Limb (tissue), 2 donors: Measurements from ENCODE around the gene CHTF18.
"Not testable (repeated sequence)": the region's sequence is repeated elsewhere in the genome, so short reads cannot be mapped to it uniquely, and the experiment has no call there.

Experiments
- DNase-seq, 2 donors: peaks; one replicate each; pipeline ENCODE4 v3.0.0-alpha.2; 2016; ENCODE audit errors: extremely low spot score in 2 of 2

Gene CHTF18

DNA sequence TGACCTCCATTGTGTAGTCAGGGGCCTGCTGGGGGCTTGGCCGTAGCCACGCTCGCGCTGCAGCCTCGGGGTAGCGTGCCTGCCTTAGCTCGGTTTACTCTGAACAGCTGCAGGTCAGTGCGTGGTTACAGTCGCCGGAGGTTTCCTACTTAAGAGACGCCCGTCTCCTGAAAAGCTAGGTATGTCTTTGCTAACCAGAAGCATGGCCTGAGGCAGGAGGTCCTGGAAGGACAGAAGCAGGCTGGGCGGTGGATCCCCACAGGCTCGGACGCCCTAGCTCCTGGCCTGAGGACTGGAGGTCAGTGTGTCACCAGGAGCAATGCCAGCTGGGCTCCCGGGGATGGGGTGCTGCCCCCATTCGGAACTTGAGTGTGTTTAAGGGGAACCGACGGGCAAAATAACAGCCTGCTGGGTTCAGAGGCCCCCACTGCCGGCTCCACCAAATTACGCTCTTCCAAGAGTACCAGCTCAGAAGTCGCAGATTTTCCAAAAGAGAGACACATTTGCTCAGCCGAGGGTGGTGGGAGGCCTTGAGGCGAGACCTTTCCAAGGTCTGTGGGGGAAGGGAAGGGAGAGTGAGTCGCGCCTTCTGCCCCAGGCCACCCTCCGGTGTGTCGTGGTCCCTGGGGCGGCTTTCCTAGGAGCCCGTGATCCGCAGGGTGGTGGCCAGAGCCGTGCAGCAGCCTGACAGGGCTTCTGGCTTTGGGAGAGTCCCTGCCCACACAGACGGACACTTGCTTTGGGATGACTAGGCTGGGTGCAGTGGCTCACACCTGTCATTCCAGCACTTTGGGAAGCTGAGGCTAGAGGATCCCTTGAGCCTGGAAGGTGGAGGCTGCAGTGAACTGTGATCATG is 16.0 kb downstream of the CHTF18 start:
- no peak for DNase-seq

DNA sequence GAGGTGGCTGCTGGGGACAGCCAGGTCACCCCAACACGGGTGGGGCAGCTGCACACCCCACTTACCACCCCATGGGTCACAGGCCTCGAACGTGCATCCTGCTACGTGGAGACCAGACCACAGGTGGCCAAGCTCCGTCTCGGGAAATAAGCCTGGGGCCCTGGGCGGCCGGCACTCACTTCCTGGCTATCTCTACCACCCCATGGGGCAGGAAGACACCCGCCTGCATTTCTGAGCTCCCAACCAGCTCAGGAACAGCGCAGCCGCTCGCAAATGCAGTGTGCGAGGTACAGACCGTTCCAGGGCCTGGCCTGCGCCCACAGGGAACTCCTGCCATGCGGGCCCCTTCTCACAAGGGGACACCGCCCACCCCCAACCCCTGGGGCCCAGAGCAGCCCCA is 17.1 kb downstream of the CHTF18 start:
- DNase-seq: no peak

DNA sequence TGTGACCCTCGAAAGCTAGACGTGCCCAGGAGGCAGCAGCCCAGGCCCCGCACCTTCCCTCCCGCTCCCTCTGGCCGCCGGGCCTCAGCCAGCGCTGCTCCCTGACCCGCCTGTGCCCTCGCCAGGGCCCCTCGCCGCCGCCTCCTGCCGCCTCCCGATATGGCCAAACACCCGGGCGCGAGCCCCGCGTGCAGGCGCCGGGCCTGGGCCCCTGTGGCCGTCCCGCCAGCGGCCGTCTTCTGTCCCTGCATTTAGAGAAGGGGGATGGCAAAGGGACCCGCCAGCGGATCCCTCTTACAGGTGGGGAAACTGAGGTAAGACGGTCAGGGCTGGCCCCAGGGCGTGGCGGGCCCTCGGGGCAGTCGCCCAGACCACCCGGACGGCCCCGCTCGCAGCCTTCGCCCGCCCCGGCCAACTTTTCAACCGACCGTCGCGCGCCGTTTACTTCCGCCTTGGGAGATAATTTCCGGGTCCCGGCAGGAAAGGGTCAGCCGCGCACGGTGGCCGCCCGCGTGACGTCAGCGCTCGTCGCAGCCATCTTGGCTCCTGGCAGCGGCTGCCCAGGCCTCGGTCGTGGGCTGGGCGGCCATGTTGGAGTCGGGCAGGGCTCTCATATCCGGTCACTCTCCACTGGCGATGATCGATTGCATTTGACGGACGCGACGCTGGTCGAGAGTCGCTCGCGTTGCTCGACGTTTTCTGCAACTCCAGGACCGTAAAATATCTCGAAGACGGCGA is 19.1 kb downstream of the CHTF18 start:
- peak; percentile 89 to 93 for DNase-seq

DNA sequence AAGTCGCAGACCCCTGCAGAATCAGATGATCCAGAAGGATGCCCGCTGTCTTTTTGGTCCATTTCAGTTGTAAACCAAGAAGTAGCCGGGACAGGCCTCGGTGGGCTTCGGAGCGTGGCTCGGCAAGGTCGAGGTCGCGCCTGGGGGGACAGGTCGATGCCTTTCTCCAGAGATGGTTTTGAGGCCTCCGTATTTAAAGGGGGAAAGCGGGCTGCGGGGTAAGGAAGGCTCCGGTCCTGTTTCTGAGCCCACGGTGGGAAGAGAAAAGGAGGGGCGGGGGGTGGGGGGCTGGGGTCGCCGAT is 19.6 kb downstream of the CHTF18 start:
- DNase-seq: no peak

DNA sequence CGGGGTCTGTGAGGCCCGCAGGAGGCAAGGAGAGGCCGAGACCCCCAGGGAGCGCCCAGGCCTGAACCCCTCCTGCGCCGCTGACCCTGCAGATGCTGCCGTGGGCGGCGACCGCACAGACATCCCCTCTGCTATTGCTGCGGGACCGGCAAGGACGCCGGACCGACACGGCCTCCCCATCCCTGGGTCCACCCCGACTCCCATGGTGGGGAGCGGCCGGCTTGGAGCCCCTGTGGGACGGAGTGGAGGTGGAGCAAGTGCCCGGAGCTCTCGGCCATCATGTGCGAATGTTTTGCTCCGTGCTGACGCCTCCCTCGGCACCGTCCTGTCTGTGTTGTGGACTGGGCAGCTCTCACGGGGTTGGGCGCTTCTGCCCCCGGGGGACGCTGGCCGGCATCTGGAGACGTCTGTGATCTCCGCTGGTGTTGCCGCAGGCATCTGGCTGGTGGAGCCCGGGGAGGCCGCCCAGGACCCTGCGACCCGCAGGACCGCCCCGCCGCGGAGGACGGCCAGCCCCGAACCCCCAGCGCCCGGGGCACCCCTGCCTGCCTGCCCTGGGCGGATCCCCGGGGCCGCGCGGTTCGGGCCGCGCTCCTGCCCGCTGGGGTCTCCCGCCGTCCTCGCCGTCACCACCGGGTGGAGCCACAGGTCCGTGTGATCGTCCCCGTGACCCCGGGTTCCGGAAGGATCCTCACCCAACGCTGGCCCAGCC is 24.9 kb downstream of the CHTF18 start:
- peak in 1 of 2 donors; percentile 82 for DNase-seq

DNA sequence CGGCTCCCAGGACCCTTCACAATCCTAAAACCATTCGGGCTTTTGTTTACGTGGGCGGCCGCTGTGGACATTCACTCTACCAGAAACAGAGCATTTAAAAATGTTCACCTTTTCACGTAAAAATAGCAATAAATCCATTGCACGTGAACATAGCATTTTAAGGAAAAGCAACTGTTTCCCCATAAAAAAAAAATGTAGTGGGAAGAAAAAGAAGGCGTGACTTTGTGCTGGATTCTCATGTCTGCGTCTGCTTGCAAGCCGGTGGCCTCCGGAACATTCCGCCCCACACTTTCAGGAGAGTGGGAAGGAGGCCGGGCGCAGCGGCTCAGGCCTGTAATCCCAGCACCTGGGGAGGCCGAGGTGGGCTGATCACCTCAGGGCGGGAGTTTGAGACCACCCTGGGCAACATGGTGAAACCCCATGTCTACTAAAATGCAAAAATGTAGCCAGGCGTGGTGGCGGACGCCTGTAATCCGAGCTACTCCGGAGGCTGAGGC is 25.5 kb downstream of the CHTF18 start:
- no peak for DNase-seq

DNA sequence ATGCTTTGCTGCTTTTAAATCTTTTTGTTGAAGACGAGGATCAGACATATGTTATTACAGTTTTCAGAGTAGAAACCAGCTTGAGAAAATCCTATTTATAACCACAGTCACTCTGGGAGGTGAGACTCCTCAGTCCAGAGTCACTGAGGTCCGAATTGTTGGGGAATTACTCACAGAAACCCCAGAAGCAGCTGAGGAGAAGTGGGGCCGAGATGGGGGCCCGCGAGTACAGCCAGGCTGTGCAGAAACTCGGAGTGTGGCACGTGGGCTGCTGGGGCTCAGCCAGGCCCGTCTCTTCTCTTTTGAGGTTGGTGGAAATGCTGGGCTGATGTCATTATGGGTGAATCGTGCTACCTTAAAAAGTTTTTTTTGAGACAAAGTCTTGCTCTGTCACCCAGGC is 26.6 kb downstream of the CHTF18 start:
- DNase-seq: no peak

DNA sequence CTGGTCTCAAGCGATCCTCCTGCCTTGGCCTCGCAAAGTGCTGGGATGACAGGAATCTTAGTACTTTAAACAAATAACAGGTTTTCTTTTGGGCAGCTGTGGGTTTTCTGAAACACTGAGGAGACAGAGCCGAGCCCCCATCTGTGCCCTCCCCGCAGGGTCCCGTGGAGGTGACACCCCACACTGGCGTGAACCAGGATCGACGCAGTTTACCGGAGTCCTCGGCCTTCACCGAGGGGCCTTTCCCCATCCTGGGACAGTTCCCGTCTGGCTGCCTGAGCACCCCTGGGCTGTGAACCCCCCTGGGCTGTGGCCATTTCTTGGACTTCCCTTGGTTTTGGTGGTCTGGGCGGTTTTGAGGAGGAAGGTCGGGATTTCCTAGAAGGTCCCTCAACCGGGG is 27.4 kb downstream of the CHTF18 start:
- DNase-seq: no peak

DNA sequence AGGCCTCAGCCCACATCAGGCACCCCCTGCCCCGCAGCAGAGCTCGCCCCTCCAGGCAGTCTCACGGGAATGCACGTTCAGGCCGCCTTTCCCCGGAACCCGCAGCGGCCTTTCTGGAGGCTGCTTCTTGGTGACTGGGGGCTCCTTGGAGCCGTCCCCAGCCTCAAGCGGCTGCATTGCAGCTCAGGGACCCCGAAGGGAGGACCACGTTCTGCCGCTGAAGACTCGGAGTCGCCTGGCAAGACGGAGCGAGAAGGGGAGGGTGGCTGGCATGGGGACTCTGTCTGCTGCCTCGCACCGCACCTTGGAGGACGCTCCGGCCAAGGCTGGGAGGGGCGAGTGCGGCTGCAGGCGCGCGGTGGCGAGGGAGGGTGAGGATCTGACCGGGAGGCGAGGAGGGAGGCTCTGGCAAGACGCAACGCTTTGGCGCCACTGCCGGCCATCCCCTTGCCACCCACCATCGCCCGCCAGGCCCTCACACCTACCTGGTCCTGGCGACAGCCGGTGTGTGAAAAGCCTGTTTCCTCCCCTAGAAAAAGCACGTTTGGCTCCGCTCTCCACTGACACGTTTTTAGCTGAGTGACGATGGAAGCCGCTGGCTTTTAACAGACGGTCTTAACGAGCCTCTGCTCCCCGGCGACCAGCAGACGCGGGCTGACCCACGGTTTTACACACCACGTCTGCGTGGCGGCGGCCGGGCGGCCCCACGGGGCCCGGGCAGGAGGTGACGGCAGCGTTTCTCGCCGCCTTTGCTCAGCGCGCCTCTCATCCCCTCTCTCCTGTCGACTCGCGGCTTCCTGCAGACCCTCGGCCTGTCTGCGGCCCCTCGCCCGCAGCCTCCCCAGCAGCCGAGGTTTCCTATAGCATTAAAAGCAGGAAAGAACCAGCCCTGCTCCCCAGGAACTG is 28.8 kb downstream of the CHTF18 start:
- DNase-seq: no peak

DNA sequence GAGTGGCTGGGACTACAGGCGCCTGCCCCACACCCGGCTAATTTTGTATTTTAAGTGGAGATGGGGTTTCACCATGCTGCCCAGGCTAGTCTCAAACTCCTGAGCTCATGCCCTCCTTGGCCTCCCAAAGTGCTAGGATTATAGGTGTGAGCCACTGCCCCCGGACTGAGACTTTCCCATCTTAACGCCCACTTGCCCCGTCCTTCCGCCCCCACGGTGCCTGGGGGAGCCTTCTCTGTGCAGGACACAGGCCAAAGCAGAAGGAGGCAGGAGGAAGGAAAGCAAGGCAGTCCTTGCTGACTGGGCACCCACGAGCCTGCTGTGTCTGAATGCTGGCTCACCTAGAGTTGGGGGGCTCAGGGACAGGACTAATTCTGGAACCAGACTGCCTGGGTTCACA is 29.7 kb downstream of the CHTF18 start:
- DNase-seq: no peak

DNA sequence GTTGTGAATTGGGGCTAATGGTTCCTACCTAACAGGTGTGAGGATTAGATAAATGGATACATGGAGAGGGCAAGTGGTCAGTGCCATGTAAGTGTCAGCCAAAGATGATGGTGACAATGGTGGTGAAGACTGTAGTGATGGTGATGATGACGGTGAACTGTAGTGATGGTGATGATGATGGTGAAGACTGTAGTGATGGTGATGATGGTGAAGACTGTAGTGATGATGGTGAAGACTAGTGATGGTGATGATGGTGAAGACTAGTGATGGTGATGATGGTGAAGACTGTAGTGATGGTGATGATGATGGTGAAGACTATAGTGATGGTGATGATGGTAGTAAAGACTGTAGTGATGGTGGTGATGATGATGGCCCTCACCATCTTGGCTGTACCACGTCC is 30.2 kb downstream of the CHTF18 start:
- no peak for DNase-seq

DNA sequence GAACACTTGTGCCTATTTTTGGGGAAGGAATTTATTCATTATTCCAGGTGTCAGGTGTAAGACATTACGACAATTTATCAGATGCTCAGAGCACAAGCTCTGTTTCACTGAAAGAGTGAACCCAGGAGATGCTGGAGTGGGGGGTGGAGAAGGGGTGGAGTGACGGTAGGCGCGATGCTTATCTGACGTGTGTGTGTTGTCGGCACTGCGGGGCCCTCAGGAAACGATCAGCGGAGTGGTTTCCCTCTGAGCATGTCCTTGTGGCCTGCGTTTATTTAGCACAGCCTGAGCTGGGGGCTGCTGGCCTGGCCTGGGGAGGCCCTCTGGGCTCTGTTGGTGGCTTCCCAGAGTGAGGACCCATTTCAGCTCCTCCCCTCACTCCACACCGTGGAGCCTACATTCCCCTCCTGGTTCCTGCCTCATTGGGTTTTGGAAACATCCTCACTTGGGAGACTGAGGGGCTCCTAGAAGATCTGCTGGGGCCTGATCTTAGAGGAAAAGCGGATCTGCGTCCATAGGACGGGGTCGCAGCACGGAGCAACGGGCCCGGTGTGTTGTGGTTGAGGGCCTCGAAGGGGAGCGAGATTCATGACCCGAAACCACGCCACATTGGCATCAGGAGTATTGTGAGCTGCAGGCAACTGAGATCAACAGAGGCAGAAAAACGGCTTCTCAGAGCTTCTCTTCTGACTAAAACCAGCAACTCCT is 31.1 kb downstream of the CHTF18 start:
- no peak for DNase-seq

DNA sequence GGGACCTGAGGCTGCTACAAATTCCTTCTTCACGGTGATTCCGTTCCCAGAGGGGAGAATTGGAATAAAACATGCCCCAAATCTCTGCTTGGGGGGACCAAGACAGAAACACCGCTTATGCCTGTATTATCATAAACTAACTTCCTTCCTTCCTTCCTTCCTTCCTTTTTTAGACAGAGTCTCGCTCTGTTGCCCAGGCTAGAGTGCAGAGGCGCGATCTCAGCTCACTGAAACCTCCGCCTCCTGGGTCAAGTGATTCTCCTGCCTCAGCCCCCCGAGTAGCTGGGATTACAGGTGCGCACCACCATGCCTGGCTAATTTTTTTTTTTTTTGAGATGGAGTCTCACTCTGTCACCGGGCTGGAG is 31.6 kb downstream of the CHTF18 start:
- DNase-seq: not testable (repeated sequence)

DNA sequence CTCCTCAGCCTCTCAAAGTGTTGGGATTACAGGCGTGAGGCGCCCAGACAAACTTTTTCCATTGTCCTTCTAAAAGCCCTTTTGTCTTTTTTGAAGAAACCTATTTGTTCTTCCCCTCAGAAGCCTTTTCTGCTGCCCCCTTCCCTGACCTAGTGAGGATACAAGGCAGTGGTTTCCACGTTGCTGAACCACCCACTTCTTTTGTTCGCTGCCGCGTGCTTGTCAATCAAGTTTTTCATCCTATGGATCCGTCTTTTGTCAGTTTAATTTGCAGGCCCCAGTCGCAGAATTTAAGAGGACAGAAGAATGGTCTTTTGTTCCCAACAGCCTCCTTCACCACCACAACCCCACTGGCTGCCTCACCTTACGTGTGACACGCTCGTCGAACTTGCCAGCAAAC is 32.3 kb downstream of the CHTF18 start:
- DNase-seq: no peak

DNA sequence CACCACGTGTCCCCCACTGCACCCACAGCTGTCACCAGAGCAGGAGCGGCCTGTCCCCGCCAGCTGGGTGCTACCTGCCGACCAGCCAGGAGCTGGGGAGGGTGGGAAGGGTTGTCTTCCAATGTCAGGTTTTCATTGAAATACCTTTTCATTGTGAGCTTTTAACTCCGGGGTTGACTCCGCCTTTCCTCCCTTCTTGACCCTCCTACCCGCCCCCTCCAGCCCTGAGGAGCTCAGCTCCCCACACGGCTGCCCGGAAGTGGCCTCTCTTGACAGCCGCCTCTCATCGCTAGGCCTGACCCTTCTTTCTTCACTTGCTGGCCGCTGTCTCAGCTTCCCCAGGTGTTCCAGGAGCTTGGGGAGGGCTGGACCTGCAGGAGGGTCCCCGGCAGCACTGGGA is 33.3 kb downstream of the CHTF18 start:
- no peak for DNase-seq

DNA sequence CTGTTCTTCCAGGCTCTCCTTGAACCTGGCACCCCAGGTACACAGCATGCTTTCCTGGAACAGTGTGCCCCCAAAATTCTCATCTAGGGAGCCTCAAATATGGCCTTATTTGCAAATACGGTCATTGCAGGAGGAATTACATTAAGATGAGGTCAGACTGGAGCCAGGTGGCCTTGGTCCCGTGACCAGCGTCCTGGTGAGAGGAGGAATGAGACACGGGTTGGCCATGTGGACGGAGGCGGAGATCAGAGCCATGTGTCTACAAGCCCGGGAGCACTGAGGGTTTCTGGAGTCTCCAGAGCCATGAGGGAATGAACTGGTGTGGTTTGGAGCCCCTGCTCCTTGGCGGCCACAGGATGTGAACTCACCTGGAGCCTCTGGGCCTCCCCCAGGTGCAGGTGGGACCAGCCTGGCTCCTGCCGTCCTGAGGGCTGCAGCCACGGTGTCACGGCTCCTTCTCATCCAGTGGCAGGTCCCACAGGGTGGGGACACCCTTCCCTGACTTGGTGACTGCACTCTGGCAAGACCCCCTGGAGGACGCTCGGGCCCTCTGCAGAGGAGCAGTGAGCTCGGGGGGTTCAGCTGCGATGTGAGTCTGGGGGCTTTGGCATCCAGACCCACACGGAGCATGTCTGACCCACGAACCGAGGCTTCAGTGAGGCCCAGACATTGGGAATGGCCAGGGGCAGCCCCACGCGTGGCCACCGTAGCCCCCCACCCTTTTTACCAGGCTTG is 33.9 kb downstream of the CHTF18 start:
- no peak for DNase-seq

DNA sequence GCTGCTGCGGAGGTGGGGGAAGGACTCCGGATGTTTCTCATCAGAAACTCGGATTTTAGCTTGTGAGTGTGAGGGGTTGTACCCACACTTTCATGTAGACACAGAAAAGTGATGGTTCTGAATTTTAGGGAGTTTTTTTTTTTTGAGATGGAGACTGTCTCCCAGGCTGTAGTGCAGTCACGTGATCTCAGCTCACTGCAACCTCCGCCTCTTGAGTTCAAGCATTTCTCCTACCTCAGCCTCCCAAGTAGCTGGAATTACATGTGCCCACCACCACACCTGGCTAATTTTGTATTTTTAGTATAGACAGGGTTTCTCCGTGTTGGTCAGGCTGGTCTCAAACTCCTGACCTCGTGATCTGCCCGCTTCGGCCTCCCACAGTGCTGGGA is 34.5 kb downstream of the CHTF18 start:
- no peak for DNase-seq

DNA sequence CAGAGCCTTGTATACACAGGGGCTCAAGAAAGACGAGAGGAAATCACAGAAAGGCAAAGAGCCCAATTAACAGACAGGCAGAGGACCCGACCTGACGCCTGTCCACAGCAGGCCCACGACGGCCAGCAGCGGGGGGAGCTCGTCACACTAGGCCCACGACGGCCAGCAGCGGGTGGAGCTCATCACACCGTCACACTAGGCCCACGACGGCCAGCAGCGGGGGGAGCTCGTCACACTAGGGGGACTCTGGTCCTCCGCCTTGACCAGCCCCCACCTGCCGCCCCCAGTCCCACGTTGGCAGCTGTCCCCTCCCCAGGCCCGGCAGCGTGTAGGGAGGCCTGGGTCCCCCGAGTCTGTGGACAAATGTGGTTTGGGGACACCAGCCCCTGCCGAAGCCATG is 35.8 kb downstream of the CHTF18 start:
- DNase-seq: no peak

DNA sequence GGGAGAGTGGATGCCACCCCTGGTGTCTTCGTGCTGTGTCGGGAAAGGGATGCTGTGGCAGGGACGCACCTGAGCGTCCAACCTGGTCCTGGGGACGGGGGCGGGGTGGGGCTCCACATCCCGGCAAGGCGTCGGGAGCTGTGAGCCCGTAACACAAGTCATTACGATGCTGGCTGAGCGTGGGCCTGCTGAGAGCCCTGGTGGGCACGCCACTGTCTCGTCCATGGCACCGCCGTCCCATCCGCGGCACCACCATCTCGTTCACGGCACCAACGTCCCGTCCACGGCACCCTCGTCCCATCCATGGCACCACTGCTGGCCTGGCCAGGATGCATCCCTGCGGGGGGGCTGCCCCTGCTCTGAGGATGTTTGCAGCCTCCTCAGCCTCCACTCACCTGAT is 36.2 kb downstream of the CHTF18 start:
- DNase-seq: no peak
